OCI-LY1 (cell line): ENCODE measurements around the gene COTL1.

Source experiments
- EZH2 ChIP-seq: fragments of 200-600 bp; sonication (generic), shearing (Covaris generic); IDR thresholded peaks from 2 replicates; pipeline ENCODE4 v1.8.0; 2017; ENCODE audit warnings: borderline replicate concordance, mixed run types, mild to moderate bottlenecking, antibody characterized with exemption, low read length, moderate library complexity, mixed read lengths
- TF ChIP-seq, protein P1 (sequence below): fragments of 200-600 bp; sonication (generic), shearing (Covaris generic); IDR thresholded peaks from 2 replicates; pipeline ENCODE4 v1.5.1; 2017; ENCODE audit warnings: mild to moderate bottlenecking, antibody characterized with exemption, low read length, moderate library complexity, mixed read lengths

DNA sequence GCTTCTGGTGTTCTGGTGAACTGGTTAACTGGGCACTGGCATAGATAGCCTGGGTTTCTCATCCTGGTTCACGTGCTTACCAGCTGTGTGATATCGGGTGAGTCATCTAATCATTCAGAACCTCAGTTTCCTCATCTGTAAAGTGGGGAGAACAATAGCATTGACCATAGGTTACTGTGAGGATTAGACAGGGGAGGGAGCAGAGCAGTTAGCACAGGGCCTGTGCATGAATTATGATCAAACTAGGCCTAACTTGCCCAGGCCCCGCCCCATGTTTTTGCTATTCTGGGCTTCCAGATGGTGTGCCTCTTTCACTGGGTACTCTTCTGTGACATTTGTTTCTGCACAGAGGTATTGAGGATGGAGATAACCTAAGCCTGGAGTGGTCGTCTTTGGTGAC, 25.8 kb upstream of the COTL1 start:
- TF ChIP-seq, protein P1, sequence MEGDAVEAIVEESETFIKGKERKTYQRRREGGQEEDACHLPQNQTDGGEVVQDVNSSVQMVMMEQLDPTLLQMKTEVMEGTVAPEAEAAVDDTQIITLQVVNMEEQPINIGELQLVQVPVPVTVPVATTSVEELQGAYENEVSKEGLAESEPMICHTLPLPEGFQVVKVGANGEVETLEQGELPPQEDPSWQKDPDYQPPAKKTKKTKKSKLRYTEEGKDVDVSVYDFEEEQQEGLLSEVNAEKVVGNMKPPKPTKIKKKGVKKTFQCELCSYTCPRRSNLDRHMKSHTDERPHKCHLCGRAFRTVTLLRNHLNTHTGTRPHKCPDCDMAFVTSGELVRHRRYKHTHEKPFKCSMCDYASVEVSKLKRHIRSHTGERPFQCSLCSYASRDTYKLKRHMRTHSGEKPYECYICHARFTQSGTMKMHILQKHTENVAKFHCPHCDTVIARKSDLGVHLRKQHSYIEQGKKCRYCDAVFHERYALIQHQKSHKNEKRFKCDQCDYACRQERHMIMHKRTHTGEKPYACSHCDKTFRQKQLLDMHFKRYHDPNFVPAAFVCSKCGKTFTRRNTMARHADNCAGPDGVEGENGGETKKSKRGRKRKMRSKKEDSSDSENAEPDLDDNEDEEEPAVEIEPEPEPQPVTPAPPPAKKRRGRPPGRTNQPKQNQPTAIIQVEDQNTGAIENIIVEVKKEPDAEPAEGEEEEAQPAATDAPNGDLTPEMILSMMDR = no peak
- TF ChIP-seq EZH2 = no peak
